NCI-H2196 treated with DMSO at 0.1 percent for 48 hours (cell line): ENCODE measurements around the gene MYO16.

Source experiments
- DNase-seq: peaks from one replicate; lab custom pipeline; 2025; ENCODE audit not compliant: unreplicated experiment; lab: John Stamatoyannopoulos, UW

MYO16 gene

GRCh38 chr13:108927615-108928014 lies 298.2 kb downstream of the MYO16 start:
- no peak for DNase-seq

DNA sequence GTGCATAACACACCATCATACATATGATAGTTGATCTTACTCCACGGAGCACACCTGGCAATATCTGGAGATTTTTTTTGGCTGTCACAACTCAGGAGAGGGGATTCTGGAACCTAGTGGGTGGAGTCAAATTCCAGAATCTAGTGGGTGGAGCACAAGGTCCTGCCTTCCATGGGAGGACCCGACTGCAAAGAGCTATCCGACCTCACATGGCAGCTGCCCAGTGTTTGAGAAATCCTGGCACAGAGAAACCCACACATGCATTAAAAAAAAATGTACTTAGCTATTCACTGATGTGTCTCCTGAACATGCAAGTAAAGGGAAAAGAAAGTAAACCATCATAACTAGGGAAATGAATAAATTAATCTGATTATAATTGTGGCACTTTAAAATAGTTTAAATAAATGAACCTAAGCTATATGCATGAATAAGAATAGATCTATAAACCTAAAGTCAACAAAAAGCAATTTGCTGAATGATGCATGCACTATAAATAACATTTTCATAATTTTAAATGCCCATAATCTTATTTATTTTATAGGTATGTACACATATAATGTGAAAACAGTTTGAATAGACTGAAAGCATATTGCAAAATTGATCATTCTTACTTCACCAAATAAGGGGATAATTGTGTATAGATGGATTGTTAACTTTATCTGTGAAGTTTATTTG lies 300.3 kb downstream of the MYO16 start:
- no peak for DNase-seq

GRCh38 chr13:108932196-108932595 lies 302.8 kb downstream of the MYO16 start:
- DNase-seq, result no peak

DNA sequence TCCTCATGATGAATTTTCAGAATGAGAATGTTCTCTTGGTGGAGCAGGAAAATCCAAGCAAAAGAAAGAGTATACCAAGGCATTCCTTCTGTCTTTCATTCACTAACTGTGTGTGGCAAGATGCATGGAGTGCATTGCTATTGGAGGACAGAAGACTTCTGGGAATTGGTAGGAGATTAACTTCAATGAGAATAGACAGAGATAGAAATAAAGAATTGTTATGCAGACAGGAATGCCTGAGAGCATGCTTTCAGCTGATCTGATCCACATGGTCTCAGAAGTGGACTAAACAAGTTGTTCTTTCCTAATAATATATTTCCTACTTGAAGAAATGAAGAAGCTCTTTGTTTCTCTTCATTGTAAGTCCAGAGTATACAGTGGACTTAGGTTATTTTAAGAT lies 303.6 kb downstream of the MYO16 start:
- no peak for DNase-seq

- DNase-seq, result no peak
These were observed 308.7 kb downstream of the MYO16 start for GRCh38 chr13:108938155-108938554.

- no peak for DNase-seq
These were observed 310.7 kb downstream of the MYO16 start for GRCh38 chr13:108940121-108940520.

DNA sequence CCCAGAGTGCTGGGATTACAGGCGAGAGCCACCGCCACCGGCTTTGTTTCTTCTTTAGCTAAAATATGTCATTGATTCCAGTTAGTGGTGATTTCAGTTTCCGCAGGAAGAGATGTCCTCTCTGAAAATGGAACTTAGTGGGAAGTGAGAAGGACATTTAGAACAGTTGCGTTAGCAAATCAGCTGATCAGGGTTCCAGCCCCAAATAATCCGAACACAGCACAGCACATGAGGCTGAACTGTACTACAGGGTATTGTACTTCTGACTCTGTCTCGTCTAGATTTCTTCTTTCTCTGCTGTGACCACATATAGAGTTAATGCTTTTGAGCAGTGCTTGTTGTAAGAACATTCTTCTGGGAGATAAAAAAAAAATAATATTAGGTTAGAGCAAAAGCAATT lies 314.4 kb downstream of the MYO16 start:
- no peak for DNase-seq

GRCh38 chr13:108944760-108945159 lies 315.3 kb downstream of the MYO16 start:
- no peak for DNase-seq

DNA sequence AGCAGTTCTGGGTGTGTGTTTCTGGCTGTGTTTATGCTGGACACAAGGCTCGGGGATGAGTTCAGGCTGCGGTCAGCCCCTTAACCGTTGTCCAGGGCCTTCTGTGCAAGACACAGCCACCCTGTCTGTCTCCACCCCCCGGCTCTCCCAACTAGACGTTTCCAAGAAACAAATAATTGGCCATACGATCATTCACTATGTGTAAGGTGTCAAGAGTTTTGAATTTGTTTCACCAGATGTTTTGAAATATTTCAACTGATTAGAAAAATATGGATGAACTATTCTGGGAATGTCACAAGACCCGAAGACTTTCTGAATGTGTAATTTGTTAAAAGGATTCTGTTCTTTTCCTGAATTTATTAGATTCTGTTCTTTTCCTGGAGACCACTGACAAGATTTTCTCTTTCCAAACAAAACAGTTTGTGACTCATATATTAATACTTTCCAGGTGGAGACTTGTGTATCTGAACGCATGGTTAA lies 318.2 kb downstream of the MYO16 start:
- no peak for DNase-seq

DNA sequence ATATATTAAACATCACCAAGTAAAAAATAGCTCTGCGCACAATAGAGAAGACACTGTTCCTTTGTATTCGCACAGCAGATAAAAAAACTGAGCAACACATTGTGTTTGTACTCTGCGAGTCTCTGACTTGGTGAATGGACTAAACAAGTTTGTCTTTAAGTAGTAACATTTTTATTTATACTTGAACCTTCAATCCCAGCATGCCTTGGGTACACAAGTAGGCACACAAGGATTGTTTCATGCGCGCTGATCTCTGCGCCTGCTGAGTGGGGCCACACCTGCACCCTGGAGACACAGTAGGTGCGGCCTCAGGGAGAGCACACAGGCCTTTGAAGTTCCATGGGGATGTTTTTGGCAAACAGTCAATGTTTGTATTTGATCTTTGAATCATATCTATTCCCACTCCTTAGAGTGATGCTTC lies 318.9 kb downstream of the MYO16 start:
- DNase-seq, result no peak

- no peak for DNase-seq
These were observed 321.1 kb downstream of the MYO16 start for GRCh38 chr13:108950333-108951010.

- DNase-seq, result no peak
These were observed 326.3 kb downstream of the MYO16 start for GRCh38 chr13:108955741-108956140.

GRCh38 chr13:108957369-108958012 lies 328.1 kb downstream of the MYO16 start:
- no peak for DNase-seq

DNA sequence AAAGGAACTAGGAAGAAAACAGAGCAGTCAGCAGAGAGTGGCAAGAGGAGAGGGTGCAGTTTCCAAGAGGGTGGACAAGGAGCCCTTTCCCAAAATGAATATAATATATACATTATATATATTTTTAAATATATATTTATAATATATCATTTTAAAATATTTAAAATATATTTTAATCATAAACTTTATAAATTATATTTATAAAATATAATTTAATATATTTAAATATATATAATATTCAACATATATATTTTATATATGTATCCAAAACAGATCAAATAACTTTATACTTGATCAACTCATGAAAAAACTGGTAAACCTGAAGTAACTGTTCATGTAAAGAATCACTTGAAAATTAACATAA lies 328.6 kb downstream of the MYO16 start:
- no peak for DNase-seq

DNA sequence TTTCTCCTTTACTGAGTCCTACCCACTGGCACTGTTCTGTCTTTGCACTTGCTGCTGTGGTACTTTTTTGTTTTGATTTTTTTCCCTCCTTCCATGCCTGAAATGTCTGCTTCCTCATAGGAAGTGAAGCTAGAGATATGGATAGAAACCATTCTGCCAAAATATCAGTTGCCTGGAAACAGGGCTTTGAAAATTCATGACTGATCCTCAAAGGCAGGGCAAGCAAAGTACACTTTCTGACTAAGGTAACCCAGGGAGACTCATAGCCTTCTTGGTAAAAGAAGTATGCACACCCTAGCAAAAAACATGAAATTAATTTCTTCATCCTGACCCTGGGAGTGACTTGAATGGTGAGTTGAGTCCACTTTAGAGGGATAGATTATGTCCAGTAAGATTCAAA lies 329.8 kb downstream of the MYO16 start:
- DNase-seq, result no peak

GRCh38 chr13:108960006-108960405 lies 330.6 kb downstream of the MYO16 start:
- DNase-seq, result no peak

DNA sequence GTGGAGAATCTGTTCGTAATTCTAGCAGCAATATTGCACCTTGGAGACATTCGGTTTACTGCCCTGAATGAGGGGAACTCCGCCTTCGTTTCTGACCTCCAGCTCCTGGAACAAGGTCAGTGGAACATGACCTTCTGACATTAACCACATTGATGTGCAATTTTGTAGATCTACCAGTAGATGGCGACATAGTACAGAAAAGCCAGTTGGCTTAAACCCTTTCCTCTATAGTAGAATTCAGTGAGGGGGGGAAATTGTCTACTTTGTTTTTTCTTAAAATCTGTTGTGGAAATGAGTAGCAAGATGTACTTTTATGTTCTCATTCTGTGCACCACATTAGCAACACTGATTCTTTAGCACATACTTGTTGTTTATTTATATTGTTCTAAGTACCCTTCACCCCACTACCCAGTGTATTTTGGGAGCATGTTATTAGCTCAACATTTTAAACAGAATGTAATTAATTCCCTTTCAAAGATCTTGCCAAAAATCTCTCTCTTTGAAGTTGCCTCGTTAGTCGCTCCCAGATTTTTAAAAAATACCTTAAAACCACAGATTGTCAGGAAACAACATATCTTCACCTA lies 332.2 kb downstream of the MYO16 start:
- DNase-seq, result peak; percentile 20

DNA sequence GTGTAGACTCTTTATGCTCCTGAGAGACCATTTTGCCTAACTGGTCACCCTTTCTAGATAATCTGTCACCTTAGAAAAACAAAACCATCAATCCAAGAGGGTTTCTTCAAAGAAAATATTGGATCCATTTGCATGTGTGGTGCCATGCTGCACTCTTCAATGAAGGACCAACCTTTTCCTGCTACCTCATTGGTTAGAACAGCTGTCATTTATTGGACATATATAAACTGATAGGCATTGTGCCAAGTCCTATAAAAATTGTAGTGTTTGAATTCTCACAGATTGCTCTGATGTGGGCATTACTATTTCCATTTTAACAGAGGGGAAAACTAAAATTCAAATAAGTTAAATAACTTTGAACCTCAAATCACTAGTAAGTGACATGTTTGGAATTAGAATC lies 333.2 kb downstream of the MYO16 start:
- no peak for DNase-seq

- no peak for DNase-seq
These were observed 333.9 kb downstream of the MYO16 start for GRCh38 chr13:108963276-108963810.

GRCh38 chr13:108963846-108964600 lies 334.6 kb downstream of the MYO16 start:
- no peak for DNase-seq

DNA sequence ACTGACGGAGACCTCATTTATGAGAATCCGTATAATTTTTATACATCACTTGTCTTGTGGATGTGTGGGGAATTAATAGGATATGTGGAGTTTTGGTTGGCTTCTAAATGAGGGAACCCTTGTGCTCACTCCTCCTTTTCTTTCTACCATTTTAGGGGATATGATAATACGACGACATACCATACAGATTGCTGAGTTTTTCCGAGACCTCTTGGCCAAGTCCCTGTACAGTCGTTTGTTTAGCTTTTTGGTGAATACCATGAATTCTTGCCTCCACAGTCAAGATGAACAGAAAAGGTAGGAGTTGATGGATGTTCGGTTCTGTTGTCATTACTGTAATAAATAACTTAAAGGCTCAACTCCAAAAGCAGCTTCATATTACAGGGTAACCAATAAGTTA lies 335.2 kb downstream of the MYO16 start:
- no peak for DNase-seq
